Right hindlimb (tissue), 1 donor: ENCODE results near the gene PAFAH1B2.
A peak's percentile ranks its signal among the peaks of the same experiment; 100 is the strongest.
"Not testable (repeated sequence)": the region's sequence is repeated elsewhere in the genome, so short reads cannot be mapped to it uniquely, and the experiment has no call there.

Experiments
- DNase-seq: peaks from one replicate; pipeline ENCODE4 v3.0.0-alpha.2; 2018

Gene PAFAH1B2

DNA sequence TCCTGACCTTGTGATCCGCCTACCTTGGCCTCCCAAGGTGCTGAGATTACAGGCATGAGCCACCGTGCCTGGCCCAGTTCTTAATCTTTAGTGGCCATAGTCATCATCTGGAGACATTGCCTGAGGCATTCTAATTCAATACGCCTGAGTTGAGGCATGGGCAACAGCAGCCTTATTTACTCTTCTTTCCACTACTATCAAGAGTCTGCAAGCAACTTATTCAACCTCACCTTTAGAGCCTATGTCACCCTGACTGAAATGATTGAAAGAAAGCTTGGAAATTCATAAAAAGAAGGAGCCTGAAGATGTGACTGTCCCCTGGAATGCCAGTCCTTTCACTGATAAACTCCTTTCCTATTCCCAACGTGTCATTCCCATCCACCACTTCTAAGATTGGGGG lies 15.8 kb upstream of the PAFAH1B2 start:
- DNase-seq: no peak

- not testable (repeated sequence) for DNase-seq
These were observed 13.7 kb upstream of the PAFAH1B2 start for GRCh38 chr11:117130396-117130795.

- no peak for DNase-seq
These were observed 13.2 kb upstream of the PAFAH1B2 start for GRCh38 chr11:117130879-117131278.

DNA sequence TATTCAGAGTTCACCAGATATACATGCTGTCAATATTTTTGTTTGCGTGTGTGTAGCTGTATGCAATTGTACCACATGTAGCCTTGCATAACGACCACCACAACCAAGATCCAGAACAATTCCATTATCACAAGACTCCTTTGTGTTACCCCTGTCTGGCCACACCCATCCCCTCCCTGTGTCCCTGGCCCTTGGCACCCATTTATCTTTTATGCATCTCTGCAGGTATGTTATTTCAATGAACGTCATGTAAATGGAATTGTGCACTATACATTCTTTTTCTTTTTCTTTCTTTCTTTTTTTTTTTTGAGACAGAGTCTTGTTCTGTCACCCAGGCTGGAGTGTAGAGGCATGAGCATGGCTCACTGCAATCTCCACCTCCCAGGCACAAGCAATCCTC lies 9.7 kb upstream of the PAFAH1B2 start:
- no peak for DNase-seq

DNA sequence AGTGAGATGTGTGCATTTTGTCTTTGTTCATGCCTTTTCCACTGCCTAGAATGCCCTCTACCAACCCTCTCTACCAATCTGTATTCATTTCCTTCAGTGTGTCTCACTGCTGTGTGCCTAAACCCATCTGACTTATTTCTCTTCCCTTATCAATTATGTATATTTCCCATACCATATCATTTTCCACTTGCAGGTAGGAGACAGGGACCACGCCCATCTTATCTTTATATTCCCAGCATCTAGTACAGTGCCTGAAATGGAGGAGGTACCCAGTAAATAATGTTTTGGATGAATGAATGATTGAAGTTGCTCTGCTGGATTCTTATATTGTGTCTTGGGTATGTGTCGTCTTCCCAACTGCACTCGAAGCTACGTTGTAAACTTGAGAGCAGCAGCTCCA lies 9.1 kb upstream of the PAFAH1B2 start:
- DNase-seq: not testable (repeated sequence)

- DNase-seq: not testable (repeated sequence)
These were observed 6.6 kb upstream of the PAFAH1B2 start for GRCh38 chr11:117137223-117138086.

DNA sequence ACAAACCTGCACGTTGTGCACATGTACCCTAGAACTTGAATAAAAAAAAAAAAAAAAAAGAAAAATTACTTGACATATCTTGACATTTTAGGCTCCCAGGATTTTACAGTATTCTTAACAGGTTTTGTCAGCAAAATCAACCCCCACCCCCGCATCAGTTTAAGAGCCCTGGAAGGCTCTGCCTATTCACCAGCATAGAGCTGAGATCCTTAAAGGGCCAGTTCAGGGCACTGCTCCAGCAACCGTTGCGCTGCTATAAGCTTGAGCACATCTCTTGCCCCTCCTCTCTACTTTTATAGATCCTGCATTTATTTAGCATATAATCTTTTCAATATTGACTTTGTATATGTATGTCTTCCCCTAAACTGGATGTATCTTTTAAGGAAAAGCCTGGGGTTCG lies 697 bp upstream of the PAFAH1B2 start:
- DNase-seq: peak; percentile 57

- DNase-seq: peak; percentile 34
These were observed 648 bp downstream of the PAFAH1B2 start for GRCh38 chr11:117144477-117145392.

- no peak for DNase-seq
These were observed 1.3 kb downstream of the PAFAH1B2 start for GRCh38 chr11:117145393-117145761.

GRCh38 chr11:117146521-117146920 lies 2.4 kb downstream of the PAFAH1B2 start:
- no peak for DNase-seq

DNA sequence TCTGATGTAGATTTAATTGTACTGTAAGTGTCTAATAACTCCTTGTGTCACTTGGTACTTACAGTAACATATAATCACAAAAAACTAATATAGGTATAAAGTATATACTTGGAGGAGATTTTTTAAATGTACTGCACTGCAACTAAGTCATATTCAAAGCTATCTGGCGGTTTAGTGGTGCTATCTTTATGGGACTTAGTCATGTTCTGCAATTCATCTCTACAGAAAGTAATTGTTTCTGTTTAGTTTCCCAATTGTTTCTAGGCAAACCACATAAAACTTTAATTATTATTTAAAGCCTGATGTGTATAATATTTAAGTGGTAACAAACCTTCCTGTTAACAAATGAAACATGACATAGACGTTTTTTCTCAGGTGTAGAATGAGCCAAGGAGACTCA lies 8.0 kb downstream of the PAFAH1B2 start:
- no peak for DNase-seq

DNA sequence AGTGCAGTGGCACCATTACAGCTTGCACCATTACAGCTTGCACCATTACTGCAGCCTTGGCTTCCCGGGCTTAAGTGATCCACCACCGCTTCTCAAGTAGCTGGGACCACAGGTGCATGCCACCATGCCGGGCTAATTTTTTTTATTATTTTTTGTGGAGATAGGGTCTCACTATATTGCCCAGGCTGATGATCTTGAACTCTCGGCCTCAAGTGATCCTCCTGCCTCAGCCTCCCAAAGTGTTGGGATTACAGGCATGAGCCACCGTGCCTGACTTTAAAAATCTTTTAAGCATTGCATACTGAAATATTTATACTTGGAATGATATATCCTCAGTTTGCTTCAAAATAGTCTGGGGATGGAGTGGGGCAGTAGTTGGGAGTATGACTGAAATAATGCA lies 10.4 kb downstream of the PAFAH1B2 start:
- no peak for DNase-seq

GRCh38 chr11:117157507-117157906 lies 13.4 kb downstream of the PAFAH1B2 start:
- DNase-seq: no peak

- no peak for DNase-seq
These were observed 15.8 kb downstream of the PAFAH1B2 start for GRCh38 chr11:117159892-117160291.

DNA sequence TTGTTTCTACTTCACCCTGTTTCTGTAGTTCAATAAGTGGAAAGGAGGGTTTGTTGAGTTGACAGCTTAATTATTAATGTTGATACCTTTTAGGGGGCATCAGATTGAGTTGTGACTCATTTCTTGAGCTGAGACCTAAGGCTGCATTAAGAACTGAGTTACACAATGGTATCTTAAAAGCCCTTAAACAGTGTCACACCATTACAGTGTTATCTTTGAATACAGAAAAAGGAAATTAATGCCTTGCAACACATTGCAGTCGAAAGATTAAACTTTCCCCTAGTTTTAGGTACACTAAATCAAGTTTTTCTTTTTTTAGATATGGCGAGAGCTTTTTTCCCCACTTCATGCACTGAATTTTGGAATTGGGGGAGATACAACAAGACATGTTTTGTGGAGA lies 16.7 kb downstream of the PAFAH1B2 start:
- no peak for DNase-seq

DNA sequence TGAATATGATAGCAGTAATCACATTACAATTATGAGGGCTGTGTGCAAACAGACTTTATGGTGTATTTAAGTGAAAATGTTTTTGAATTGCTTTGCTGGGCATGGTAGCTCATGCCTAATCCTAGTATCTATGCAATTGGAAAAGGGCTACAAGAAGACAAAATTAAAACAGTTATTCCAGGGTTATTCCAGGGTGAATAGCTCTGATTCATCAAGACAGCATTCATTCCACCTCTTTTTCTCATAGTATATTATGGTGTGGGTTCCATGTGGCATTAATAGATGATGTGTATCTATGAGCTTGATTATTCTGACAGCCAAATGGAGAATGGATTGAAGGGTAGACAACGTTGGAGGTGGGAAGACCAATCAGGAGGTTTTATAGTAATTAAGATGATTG lies 22.4 kb downstream of the PAFAH1B2 start:
- DNase-seq: no peak

DNA sequence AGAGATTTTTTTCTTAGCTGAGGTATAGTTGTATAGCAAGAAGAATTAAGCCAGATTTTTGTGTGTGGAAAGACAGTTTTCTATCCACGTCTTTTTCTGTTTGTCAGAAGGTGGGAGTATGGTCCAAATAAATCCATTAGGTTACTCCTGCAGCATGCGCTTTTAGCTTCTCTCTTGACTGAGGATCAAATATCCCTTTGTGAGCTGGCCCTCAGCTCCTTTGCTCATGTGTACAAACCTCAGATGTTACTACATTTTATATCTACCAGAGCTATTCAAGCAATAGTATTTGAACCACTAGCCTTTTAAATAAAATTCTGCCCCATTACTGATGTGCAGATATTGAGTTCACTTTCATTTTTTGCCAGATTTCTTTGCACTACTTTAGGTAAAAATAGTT lies 25.6 kb downstream of the PAFAH1B2 start:
- no peak for DNase-seq

DNA sequence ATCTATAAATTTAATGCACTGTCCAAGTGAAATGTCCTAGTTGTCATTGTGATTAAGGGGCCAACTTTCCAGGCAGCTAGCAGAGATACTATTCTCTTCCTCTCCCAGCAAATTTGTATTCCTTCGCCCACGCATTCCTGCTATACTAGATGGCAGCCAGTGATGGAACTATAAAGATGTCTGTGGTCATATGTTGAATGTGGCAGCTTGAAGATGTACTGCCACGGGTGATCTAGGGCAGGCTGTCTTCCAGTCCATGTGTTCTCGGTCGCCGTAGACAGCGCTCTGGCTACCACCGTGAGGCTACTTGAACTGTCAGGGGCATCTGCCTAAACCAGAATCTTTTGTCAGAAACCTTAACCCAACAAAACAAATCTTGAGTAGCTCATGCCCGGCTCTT lies 26.1 kb downstream of the PAFAH1B2 start:
- DNase-seq: no peak

GRCh38 chr11:117171007-117171403 lies 26.9 kb downstream of the PAFAH1B2 start:
- no peak for DNase-seq

GRCh38 chr11:117171404-117172061 lies 27.4 kb downstream of the PAFAH1B2 start:
- DNase-seq: no peak

DNA sequence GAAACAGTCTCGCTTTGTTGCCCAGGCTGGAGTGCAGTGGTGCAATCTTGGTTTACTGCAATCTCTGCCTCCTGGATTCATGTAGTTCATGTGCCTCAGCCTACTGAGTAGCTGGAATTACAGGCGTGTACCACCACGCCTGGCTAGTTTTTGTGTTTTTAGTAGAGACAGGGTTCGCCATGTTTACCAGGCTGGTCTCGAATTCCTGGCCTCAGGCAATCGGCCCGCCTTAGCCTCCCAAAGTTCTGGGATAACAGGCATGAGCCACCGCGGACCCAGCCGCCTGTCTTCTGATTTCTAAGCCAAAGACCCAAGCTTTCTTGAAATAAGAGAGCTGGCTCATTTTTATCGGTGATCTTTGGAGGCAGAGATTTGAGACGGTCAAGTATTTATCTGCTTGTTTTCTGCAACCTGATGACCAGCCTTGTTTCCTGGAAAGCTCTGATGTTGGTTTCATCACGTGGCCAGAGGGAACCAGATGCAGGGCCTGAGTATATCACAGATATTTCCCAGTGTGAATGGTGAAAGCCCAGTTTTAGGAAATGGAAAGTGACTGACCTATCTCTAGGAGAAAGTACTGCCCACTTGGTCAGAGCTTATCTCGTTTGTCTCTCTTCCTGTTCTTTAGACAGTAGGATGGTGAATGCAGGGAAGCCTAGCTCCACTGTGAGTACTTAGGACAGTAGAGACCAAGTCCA lies 28.8 kb downstream of the PAFAH1B2 start:
- DNase-seq: no peak

DNA sequence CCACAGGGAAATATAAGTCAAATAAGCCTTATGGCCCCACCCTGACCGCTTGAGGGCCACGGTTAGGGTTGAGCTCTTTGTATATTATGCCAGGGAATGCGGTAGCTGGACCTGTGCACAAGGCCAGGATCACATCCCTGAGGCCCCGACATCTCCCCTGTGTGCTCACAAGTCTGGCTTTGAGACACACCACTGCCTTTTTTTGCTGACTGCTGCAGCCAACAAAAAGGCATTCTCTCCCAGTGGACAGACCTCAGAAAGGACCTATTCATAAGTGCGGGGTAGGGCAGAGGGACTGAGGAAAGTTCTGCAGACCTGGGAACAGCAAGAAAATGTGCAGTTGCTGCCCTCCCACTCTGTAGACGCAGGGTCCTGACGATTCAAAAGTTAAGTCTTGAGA lies 31.0 kb downstream of the PAFAH1B2 start:
- DNase-seq: no peak

DNA sequence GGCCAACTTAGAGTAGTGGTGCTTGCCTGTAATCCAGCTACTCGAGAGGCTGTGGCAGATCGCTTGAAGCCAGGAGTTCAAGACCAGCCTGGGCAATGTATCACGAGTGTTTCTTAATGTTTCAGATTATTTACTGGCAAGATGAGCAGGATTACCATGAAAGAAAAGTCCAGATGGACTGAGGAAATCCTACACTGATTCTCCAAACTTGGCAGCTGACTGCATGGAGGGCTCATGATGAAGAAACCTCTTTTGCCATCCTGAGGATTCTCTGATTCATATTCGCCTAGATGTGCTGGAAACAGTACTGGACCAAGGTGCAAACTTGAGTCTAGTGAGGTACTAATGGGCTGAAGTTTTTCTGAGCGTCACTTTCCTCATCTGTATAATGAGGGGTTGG lies 31.7 kb downstream of the PAFAH1B2 start:
- DNase-seq: no peak
